Motor neuron (in vitro differentiated cells): ENCODE data around the gene MIR17HG. TPM values are rescaled to one million over a fixed set of nuclear protein-coding genes. Genes with fewer than 3 reads are reported as not detected.

Source experiments
- ATAC-seq, 8 experiments: fragments of 200-7000 bp; cut with Tn5 transposase; replicated peaks in 6 of 8; 2 replicates each; pipeline ENCODE4 v1.8.0; 2021; ENCODE audit warnings: mild to moderate bottlenecking in 8 of 8, moderate library complexity in 8 of 8
- H3K27ac ChIP-seq, 2 donors: fragments of 250-450 bp; sonication (Bioruptor Pico); 2 replicates each; pipeline ENCODE4 v1.9.0; 2021; ENCODE audit warnings: antibody characterized with exemption in 2 of 2, mild to moderate bottlenecking in 2 of 2, moderate library complexity in 1 of 2
- H3K4me1 ChIP-seq, 2 donors: fragments of 250-450 bp; sonication (Bioruptor Pico); replicated peaks in 1 of 2; 2 replicates each; pipeline ENCODE4 v1.6.1; 2021; ENCODE audit warnings: antibody characterized with exemption in 2 of 2, mild to moderate bottlenecking in 2 of 2, moderate library complexity in 1 of 2
- H3K4me3 ChIP-seq, 5 donors: fragments of 250-450 bp; sonication (Bioruptor Pico); 2 replicates each; pipeline ENCODE4 v1.9.0; 2021; ENCODE audit warnings: antibody characterized with exemption in 5 of 5, mild to moderate bottlenecking in 5 of 5, moderate library complexity in 4 of 5
- WGBS, 10 experiments: fragments of 450-650 bp; shearing (Covaris generic); methylation state at CpG; one replicate each; pipeline ENCODE4 v1.0.0; 2022; 5-methylcytosine and 5-hydroxymethylcytosine counted together
- in situ Hi-C, 9 experiments: fragments of 400-800 bp; cut with MboI; loops; one replicate each; pipeline ENCODE4 v1.15.0; 2021; ENCODE audit warnings: low sequenced_read_pairs in 9 of 9, low pct_unique_long_range_greater_than_20kb in 2 of 9; ENCODE audit not compliant: unreplicated experiment in 9 of 9
- total RNA-seq, 8 experiments: library from RNA; unstranded; fragments of 300-600 nt; gene quantifications; 2 replicates each; pipeline versions ENCODE4 v1.2.3 to v1.2.4, GENCODE V29; 2022

MIR17HG gene
- total RNA-seq, 8 experiments from 2014 or later: 6.0 to 26.3 (median 9.2) TPM

GRCh38 chr13:91389186-91389585 lies 41.7 kb downstream of the MIR17HG start:
- Histone ChIP-seq H3K4me1 (peaks cover 0 to 2% of the 10 kb centered on the region in 2 donors), H3K27ac (no peak overlapping the region), H3K4me3 (no peak overlapping the region)
- no peak for ATAC-seq
- 11 to 100% (median 84%) methylated on average over 1 to 2 of the region's 2 CpGs; no CpG with 5 or more reads in 2 of the 10 experiments for WGBS, 10 experiments
- in situ Hi-C loops: loop anchor here in 1 of 9 experiments (25.0 kb wide), 1 partner anchor 323 kb away; no protein-coding TSS in a partner anchor

GRCh38 chr13:91397595-91397994 lies 50.1 kb downstream of the MIR17HG start:
- Histone ChIP-seq H3K4me3 (no peak overlapping the region), H3K4me1 (peaks cover 0 to 3% of the 10 kb centered on the region in 2 donors), H3K27ac (no peak overlapping the region)
- no peak for ATAC-seq
- 43 to 100% (median 100%) methylated on average over 1 of the region's 1 CpG; no CpG with 5 or more reads in 1 of the 10 experiments for WGBS, 10 experiments
- in situ Hi-C loops: loop anchor here in 1 of 9 experiments (25.0 kb wide), 1 partner anchor 315 kb away; no protein-coding TSS in a partner anchor

DNA sequence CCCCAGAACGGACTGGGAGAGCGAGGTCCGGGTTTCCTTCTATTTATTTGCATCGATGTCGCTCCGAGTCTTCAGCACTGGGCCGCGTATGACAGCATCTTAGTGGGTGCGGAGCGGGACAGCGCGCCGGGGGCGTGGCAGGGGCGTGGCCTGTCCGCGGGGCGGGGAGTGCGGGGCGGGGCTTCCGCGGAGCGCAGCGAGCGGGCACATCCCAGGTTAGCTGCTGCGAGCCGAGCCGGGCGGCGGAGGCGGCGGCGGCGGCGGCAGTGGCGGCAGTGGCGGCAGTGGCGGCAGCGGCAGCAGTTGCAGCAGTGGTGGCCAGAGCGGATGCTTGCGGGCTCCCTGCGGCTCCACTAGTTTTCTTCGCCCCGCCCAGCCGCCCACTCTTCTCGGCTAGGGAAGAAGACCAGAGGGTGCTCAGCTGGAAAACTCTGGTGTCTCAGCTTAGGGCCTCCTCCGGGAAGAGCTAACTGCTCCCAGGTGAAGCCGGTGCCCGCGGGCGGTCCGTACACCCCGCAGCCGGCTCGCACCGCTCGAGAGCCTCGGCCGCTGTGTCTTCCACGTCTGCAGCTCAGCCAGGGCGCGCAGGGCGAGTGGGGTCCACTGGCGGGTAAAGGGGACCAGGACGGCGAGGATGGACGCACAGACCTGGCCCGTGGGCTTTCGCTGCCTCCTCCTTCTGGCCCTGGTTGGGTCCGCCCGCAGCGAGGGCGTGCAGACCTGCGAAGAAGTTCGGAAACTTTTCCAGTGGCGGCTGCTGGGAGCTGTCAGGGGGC lies 51.1 kb downstream of the MIR17HG start, which contains the start of gene GPC5:
TSS of gene GPC5 (plus strand) at position 209 of the 776 bp plus-strand sequence.
- Histone ChIP-seq H3K27ac (peak within 1 kb of the TSS in 1 of 2 donors; percentile 31), H3K4me3 (peak within 1 kb of the TSS; percentile 41 to 53 (median 47)), H3K4me1 (peaks cover 0 to 3% of the 10 kb centered on the region in 2 donors)
- ATAC-seq: peak; percentile 94 to 98 (median 97)
- in situ Hi-C loops: loop anchor here in 1 of 9 experiments (25.0 kb wide), 1 partner anchor 314 kb away; no protein-coding TSS in a partner anchor
- 0 to 13% (median 0%) methylated on average over 4 to 11 of the region's 76 CpGs; no CpG with 5 or more reads in 1 of the 10 experiments for WGBS, 10 experiments

DNA sequence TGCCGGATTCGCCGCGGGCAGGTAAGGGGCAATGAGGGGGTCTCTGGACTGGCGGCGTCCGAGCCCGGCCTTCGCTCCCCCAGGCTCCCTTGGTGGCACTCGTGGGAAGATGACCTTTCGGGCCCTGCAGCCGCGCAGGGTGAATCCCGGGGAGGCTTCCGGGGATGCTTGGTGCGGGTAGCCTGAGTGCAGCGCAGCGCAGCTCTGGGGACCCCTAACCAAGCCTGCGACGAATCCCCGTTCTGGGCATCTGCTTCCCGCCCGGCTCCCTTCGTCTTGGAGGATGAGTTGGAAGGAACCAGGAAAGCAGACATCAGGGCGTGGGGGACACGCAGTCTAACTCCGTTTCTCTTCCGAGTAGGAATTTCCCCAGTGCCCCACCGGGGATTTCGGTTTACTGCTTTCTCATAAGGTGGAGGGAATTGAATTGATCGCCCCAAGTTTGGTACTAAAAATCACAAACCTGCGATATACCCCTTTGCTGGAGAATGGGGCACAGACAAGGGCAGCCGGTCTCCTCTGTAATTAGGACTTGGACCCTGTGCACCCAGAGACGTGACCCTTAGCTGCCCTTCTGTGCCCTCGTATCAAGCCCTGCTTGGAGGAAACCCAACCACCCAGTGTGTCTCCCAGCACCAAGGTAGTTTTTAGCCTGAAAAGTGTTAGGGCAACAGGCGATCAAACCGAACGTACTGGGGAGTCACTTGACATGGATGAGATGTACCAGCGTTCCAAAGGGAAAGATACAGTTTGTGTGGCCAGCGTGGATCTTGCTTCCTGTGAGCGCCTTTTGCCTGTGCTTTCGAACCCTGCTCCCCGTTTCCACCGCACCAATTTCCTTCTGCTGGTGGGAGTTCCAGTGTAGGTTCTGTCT lies 51.9 kb downstream of the MIR17HG start:
- peak overlapping the region in 1 of 2 donors; percentile 31 for H3K27ac ChIP-seq
- WGBS, 10 experiments: 25 to 100% (median 63%) methylated on average over 1 to 16 of the region's 44 CpGs; no CpG with 5 or more reads in 1 of the 10 experiments
- in situ Hi-C loops: loop anchor here in 1 of 9 experiments (25.0 kb wide), 1 partner anchor 313 kb away; no protein-coding TSS in a partner anchor
- peaks cover 0 to 3% of the 10 kb centered on the region in 2 donors for H3K4me1 ChIP-seq
- peak overlapping the region; percentile 41 to 53 (median 47) for H3K4me3 ChIP-seq
- peak in 4 of 8 experiments; percentile 3 to 11 (median 8) for ATAC-seq

- 17 to 100% (median 87%) methylated on average over 1 to 5 of the region's 6 CpGs for WGBS, 10 experiments
- peaks cover 0 to 3% of the 10 kb centered on the region in 2 donors for H3K4me1 ChIP-seq
- H3K4me3 ChIP-seq: no peak overlapping the region
- H3K27ac ChIP-seq: no peak overlapping the region
- ATAC-seq: no peak
- in situ Hi-C loops: no loop called here
Observed at GRCh38 chr13:91400063-91400399, 52.5 kb downstream of the MIR17HG start.

DNA sequence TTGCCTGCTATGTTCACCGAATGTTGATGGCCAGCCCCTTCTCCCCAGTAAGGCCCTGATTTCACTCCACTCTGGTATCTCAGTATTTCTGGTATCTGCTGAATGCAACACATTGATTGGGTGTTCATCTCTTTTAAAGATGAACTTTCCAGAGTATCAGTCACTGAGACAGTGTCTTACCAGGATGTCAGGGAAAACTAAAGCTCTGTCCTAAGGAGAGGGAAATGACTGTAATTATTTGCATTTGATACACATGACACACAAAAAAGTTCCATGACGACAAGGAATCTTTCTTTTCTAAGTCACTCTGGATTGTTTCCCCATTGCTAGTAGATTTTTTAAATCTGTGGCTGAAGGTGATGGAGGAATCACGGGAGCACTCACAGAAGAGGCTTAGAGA lies 53.2 kb downstream of the MIR17HG start:
- Histone ChIP-seq H3K4me3 (no peak overlapping the region), H3K27ac (peak overlapping the region in 1 of 2 donors; percentile 28), H3K4me1 (peaks cover 0 to 3% of the 10 kb centered on the region in 2 donors)
- 23 to 100% (median 74%) methylated on average over 1 to 3 of the region's 3 CpGs for WGBS, 10 experiments
- ATAC-seq: no peak
- in situ Hi-C loops: no loop called here

DNA sequence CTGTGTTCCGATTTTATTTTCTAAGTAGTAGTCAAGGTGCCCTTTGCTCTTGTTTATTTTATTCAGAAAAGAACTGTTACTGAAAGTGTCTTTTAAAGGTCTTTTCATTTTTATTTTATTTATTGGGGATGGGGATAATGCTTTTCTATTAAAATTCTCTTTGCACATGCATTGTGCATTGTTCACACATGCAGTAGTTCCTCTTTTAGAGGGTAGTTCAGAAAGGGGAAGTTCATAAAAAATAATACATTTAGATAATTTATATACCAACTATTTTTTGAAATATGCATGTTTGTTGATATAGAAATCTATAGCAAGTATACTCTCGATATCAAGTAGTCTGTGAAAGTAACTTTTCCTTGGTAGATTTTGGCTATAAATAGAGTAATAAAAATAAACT lies 54.4 kb downstream of the MIR17HG start:
- peaks cover 0 to 3% of the 10 kb centered on the region in 2 donors for H3K4me1 ChIP-seq
- H3K27ac ChIP-seq: no peak overlapping the region
- ATAC-seq: no peak
- WGBS, 10 experiments: 26 to 100% (median 87%) methylated on average over 1 to 2 of the region's 2 CpGs
- in situ Hi-C loops: no loop called here
- no peak overlapping the region for H3K4me3 ChIP-seq

Other genes with a start within 250 kb of the MIR17HG start
- 1 to 10 TPM in 4 of 8 experiments, under 1 TPM in 2, not detected in 2; 0.10 to 4.1 (median 2.3) TPM for gene GPC5, start 50.9 kb downstream of the MIR17HG start, total RNA-seq